ENCODE data around the gene RNMT. TPM values are rescaled to one million over a fixed set of nuclear protein-coding genes. Genes with fewer than 3 reads are reported as not detected.

The RNMT gene
- total RNA-seq, 2 donors from 2014 or later: 42.5 to 47.2 TPM

DNA sequence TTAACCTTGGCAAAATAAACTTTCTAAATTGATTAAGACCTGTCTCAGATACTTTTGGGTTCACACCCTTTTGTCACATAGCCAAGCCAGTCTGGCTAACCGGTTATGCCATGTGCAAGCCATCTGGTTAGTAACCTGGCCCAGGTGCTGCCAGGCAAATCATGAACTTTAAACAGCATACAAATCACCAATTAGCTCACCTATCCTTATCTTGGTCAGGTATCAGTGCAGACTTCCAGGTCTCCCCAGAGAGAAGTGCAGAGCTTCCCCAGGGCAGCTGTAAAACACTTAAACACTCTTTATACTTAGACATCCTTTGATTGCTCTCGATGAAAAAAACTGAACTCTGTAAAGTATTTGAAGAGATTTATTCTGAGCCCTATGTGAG lies 82.6 kb downstream of the RNMT start:
- Mint-ChIP-seq H3K4me1 (ENCODE audit: low read depth in 2 of 2) (peaks cover 0 to 3% of the 10 kb centered on the region in 2 donors), H3K9me3 (no peaks in the 10 kb centered on the region), H3K4me3 (no peak overlapping the region), H3K36me3 (no peaks in the 10 kb centered on the region), H3K27ac (no peak overlapping the region), H3K27me3 (peaks cover 30 to 31% of the 10 kb centered on the region in 2 donors)
- ATAC-seq (no peak), DNase-seq (ENCODE audit: low spot score) (no peak)

DNA sequence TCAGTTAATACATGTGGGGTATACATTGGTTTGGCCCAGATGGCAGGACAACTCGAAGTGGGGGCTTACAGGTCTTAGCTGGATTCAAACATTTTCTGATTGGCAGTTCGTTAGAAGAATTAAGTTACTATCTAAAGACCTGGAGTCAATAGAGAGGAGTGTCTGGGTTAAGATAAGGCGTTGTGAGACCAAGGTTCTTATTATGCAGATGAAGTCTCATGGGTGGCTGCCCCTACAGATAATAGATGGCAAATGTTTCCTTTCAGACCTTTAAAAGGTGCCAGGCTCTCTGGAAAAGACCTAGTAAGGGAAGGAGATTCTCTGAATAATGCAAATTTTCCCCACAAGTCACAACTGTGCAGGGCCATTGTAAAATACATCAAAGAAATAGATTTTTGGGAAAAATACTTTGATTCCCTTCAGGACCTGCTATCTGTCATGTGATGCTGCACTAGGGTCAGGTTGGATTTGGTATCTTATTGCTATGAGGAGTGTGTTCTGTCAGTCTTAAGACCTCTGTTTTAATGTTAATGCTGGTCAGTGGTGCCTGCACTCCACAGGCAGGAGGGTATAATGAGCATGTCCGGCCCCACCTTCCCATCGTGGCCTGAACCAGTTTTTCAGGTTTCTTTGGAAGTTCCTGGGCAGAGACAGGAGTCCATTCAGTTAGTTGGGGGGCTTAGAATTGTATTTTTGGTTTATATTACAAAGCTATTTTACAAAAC lies 83.2 kb downstream of the RNMT start:
- ATAC-seq (no peak), DNase-seq (ENCODE audit: low spot score) (no peak)
- peaks cover 25% of the 10 kb centered on the region in 2 donors for H3K27me3 Mint-ChIP-seq
- no peak overlapping the region for H3K4me3 Mint-ChIP-seq
- peaks cover 0 to 3% of the 10 kb centered on the region in 2 donors for H3K4me1 Mint-ChIP-seq (ENCODE audit: low read depth in 2 of 2)
- H3K36me3 Mint-ChIP-seq: no peaks in the 10 kb centered on the region
- H3K9me3 Mint-ChIP-seq: no peaks in the 10 kb centered on the region
- no peak overlapping the region for H3K27ac Mint-ChIP-seq

DNA sequence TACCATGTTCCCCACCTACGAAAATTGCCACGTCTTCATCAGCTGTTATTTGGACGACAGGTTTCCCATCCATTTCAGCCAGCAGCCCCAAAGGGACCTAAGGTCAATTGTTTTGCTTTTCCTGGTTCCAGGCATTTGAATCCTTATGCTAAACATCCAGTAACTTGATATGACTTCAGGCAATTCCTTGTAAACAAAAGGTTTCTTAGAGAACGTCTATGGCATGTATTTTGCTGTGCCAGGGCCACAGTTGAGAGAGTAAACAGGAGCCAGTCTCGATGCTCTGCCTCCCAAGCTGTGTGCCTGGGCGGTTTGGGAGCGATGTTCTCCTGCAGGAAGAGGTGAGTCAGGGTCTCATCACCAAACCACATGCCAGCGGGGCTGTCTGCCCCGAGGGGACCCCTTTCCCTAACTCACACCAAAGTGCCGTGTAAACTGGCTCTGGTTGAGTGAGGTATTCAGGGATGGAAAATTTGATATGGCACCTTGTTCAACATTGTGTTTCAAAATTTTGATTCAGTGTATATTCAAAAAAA lies 84.5 kb downstream of the RNMT start:
- no peak for ATAC-seq
- H3K4me3 Mint-ChIP-seq: no peak overlapping the region
- H3K4me1 Mint-ChIP-seq (ENCODE audit: low read depth in 2 of 2): peaks cover 0 to 3% of the 10 kb centered on the region in 2 donors
- DNase-seq (ENCODE audit: low spot score): no peak
- H3K27ac Mint-ChIP-seq: no peak overlapping the region
- no peaks in the 10 kb centered on the region for H3K9me3 Mint-ChIP-seq
- H3K36me3 Mint-ChIP-seq: no peaks in the 10 kb centered on the region
- H3K27me3 Mint-ChIP-seq: peaks cover 12 to 13% of the 10 kb centered on the region in 2 donors

DNA sequence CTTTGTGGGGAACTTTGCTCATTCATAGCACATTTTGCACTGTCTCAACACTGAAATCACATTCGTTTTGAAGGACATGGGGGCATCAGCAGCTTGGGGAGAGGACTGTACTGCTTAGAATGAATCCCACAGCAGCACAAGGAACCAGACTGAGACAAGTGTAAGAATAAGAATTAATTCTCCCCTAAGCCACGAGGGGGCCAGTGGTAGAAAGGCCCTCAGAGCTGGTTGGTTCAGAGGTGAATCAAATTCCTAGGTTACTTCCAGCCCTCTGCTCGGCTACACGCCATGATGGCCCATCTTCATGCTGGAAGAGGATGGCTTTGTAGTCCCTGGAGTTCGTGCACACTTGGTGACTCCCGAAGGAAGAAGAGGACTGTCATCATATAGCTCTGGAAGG lies 85.5 kb downstream of the RNMT start:
- Mint-ChIP-seq H3K4me3 (no peak overlapping the region), H3K4me1 (ENCODE audit: low read depth in 2 of 2) (peaks cover 0 to 3% of the 10 kb centered on the region in 2 donors), H3K27ac (no peak overlapping the region), H3K27me3 (peaks cover 7 to 8% of the 10 kb centered on the region in 2 donors), H3K36me3 (no peaks in the 10 kb centered on the region), H3K9me3 (no peaks in the 10 kb centered on the region)
- DNase-seq (ENCODE audit: low spot score) (no peak), ATAC-seq (no peak)

DNA sequence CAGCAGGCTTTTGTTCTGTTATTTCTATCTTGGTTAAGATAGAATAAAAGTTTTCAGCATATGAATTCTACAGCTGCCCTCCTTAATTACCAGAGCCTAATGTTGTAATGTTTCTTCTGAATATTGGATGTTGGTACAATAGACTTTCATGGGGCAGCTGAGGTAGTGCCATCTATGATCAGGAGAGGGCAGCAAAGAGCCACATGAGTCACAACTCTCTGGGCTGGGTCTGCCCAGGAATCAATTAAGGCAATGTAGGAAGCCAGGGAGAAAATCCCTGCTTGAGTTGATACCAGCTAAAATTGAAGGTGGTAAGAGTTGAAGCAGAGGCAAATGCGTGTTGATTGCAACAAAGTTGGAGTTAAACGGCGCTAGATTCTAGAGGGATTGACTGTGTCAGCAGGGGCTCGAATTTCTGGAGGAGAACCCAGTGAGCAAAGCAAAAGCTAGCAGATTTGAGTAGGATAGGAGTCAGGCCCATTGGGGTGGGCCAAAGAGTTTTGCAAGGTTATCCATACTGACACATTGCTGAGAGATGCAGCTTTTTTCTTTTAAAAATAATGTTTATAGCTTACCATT lies 86.9 kb downstream of the RNMT start:
- Mint-ChIP-seq H3K4me3 (no peak overlapping the region), H3K9me3 (no peaks in the 10 kb centered on the region), H3K27ac (no peak overlapping the region), H3K36me3 (no peaks in the 10 kb centered on the region), H3K27me3 (peaks cover 7 to 12% of the 10 kb centered on the region in 2 donors), H3K4me1 (ENCODE audit: low read depth in 2 of 2) (peaks cover 0 to 3% of the 10 kb centered on the region in 2 donors)
- DNase-seq (ENCODE audit: low spot score) (no peak), ATAC-seq (peak; percentile 64 to 77)

Other genes starting within 250 kb of the RNMT start
- gene FAM210A, start 115 bp upstream of the RNMT start, total RNA-seq: 10 to 100 TPM; 30.9 to 31.9 TPM
- not detected for gene MC5R, start 97.5 kb downstream of the RNMT start, total RNA-seq
- not detected for gene MC2R, start 188.9 kb downstream of the RNMT start, total RNA-seq